B cell (primary cell): Measurements from ENCODE around the gene AMN1. TPM values are rescaled to one million over a fixed set of nuclear protein-coding genes. Genes with fewer than 3 reads are reported as not detected.

Source experiments
- ATAC-seq: fragments of 200-7000 bp; cut with Tn5 transposase; one replicate; pipeline ENCODE4 v1.10.0; 2021; ENCODE audit warnings: low read depth, mild to moderate bottlenecking, moderate number of reproducible peaks, moderate library complexity
- CTCF ChIA-PET: fragments of 350-600 bp; sonication (Branson Sonifier 250); formaldehyde crosslinking; loops from one replicate; lab custom pipeline; 2021; ENCODE audit warnings: antibody characterized with exemption, inconsistent platforms; lab: Charles Lee
- POLR2A ChIA-PET: fragments of 350-600 bp; sonication (Branson Sonifier 250); formaldehyde crosslinking; loops from one replicate; lab custom pipeline; 2021; ENCODE audit warnings: antibody characterized with exemption; lab: Charles Lee
- DNase-seq: peaks from one replicate; pipeline ENCODE4 v3.0.0; 2013
- H2AFZ ChIP-seq: 2 replicates; pipeline ENCODE4 v1.6.1; 2012; ENCODE audit warnings: mild to moderate bottlenecking, low read depth, low read length; ENCODE audit not compliant: insufficient read depth, poor library complexity, severe bottlenecking
- H3K27ac ChIP-seq, 2 donors: 1 replicate in 1 of 2; 2 replicates in 1 of 2; pipeline ENCODE4 v1.5.1; 2012 to 2013; ENCODE audit warnings: low read length in 2 of 2, mild to moderate bottlenecking in 2 of 2, moderate library complexity in 1 of 2
- H3K27me3 ChIP-seq, 4 experiments: fragments of 200-600 bp in 1 of 4; sonication (generic) in 1 of 4; replicated peaks in 1 of 4; 1 replicate in 2 of 4; 2 replicates in 2 of 4; pipeline versions ENCODE4 v1.6.1 to v1.7.0; 2013 to 2016; ENCODE audit warnings: low read length in 3 of 4, mild to moderate bottlenecking in 2 of 4, mixed read lengths in 1 of 4, moderate library complexity in 1 of 4; ENCODE audit not compliant: insufficient read depth in 4 of 4, control insufficient read depth in 3 of 4; ENCODE audit errors: control extremely low read depth in 1 of 4
- H3K36me3 ChIP-seq, 2 experiments: replicated peaks in 1 of 2; 1 replicate in 1 of 2; 2 replicates in 1 of 2; pipeline versions ENCODE4 v1.6.1 to v1.7.1; 2013; ENCODE audit warnings: low read length in 1 of 2; ENCODE audit not compliant: insufficient read depth in 2 of 2, control insufficient read depth in 1 of 2; ENCODE audit errors: control extremely low read depth in 1 of 2, extremely low read depth in 1 of 2
- H3K4me1 ChIP-seq, 2 donors: fragments of 200-600 bp in 1 of 2; sonication (generic) in 1 of 2; 1 replicate in 1 of 2; 2 replicates in 1 of 2; pipeline versions ENCODE4 v1.5.1 to v1.6.1; 2013 to 2017; ENCODE audit warnings: low read length in 2 of 2; ENCODE audit not compliant: control insufficient read depth in 2 of 2, insufficient read depth in 2 of 2
- H3K4me2 ChIP-seq: replicated peaks from 2 replicates; pipeline ENCODE3; 2012; ENCODE audit warnings: mild to moderate bottlenecking, low read depth, low read length; ENCODE audit not compliant: poor library complexity, severe bottlenecking
- H3K4me3 ChIP-seq, 5 experiments: fragments of 200-600 bp in 1 of 5; sonication (generic) in 1 of 5; 1 replicate in 3 of 5; 2 replicates in 2 of 5; pipeline versions ENCODE4 v1.5.1 to v1.7.0; 2011 to 2016; ENCODE audit warnings: low read length in 4 of 5, mild to moderate bottlenecking in 4 of 5, low read depth in 2 of 5, control low read depth in 1 of 5, moderate library complexity in 1 of 5; ENCODE audit not compliant: insufficient read depth in 1 of 5; ENCODE audit errors: control extremely low read depth in 1 of 5, extremely low read depth in 1 of 5
- H3K79me2 ChIP-seq: fragments of 200-600 bp; sonication (generic); one replicate; pipeline ENCODE4 v1.6.0; 2016; ENCODE audit warnings: low read length; ENCODE audit not compliant: control insufficient read depth, insufficient read depth
- H3K9ac ChIP-seq: fragments of 200-600 bp; sonication (generic); 2 replicates; pipeline ENCODE4 v1.6.1; 2017; ENCODE audit warnings: mild to moderate bottlenecking, low read length, moderate library complexity
- H3K9me3 ChIP-seq, 3 donors: one replicate each; pipeline versions ENCODE4 v1.6.1 to v1.7.1; 2013; ENCODE audit warnings: low read length in 2 of 3; ENCODE audit not compliant: control insufficient read depth in 2 of 3, insufficient read depth in 1 of 3; ENCODE audit errors: control extremely low read depth in 1 of 3
- H4K20me1 ChIP-seq: 2 replicates; pipeline ENCODE4 v1.6.0; 2012; ENCODE audit warnings: mild to moderate bottlenecking, low read length; ENCODE audit not compliant: insufficient read depth, control insufficient read depth, poor library complexity, severe bottlenecking
- H3K27ac Mint-ChIP-seq: one replicate; pipeline ENCODE4 v1.8.0; 2021; ENCODE audit warnings: mixed read lengths
- H3K27me3 Mint-ChIP-seq: one replicate; pipeline ENCODE4 v1.8.0; 2021; ENCODE audit warnings: mixed read lengths
- H3K4me1 Mint-ChIP-seq: one replicate; pipeline ENCODE4 v1.8.0; 2021; ENCODE audit warnings: mixed read lengths
- H3K4me3 Mint-ChIP-seq: one replicate; pipeline ENCODE4 v1.8.0; 2021; ENCODE audit warnings: mixed read lengths
- H3K9me3 Mint-ChIP-seq: one replicate; pipeline ENCODE4 v1.8.0; 2022; ENCODE audit warnings: mixed read lengths; ENCODE audit not compliant: insufficient read depth
- CTCF ChIP-seq: fragments of 200-600 bp; IDR thresholded peaks from one replicate; pipeline ENCODE4 v1.8.0; 2022; ENCODE audit warnings: antibody characterized with exemption, mild to moderate bottlenecking
- EZH2 ChIP-seq: IDR thresholded peaks from 2 replicates; pipeline ENCODE4 v1.6.1; 2012; ENCODE audit warnings: borderline replicate concordance, low read depth, mild to moderate bottlenecking, moderate library complexity, low read length; ENCODE audit not compliant: insufficient read depth, poor library complexity, severe bottlenecking
- WGBS: methylation state at CpG from one replicate; pipeline ENCODE4 v1.1.5; 2013; ENCODE audit warnings: missing lambda C conversion rate; ENCODE audit not compliant: insufficient coverage; 5-methylcytosine and 5-hydroxymethylcytosine counted together
- intact Hi-C: fragments of 100-400 bp; cut with micrococcal nuclease; formaldehyde crosslinking; loops from one replicate; pipeline ENCODE4 v1.10.0; 2022
- polyA plus RNA-seq: library from polyadenylated mRNA; depleted of rRNA; stranded (reverse); fragments of >200 nt; gene quantifications from 2 replicates; pipeline ENCODE4 v1.2.3, GENCODE V29; 2012
- total RNA-seq, 2 donors: library from RNA; stranded (reverse); fragments of 120-200 nt in 1 of 2; gene quantifications; 1 replicate in 1 of 2; 2 replicates in 1 of 2; pipeline versions ENCODE4 v1.2.3 to v1.2.4, GENCODE V29; 2013 to 2022

The AMN1 gene
- total and polyA plus RNA-seq, 2 donors (not counting 1 experiment from before 2014, with no cell fraction given), result 32.6 to 32.7 TPM

- no CpG with 5 or more reads among the region's 4 CpGs for WGBS
- Mint-ChIP-seq H3K4me3 (no peak overlapping the region), H3K9me3 (no peaks in the 10 kb centered on the region)
These were observed 95.4 kb downstream of the AMN1 start for GRCh38 chr12:31633464-31633863.

More at GRCh38 chr12:31633464-31633863, 95.4 kb downstream of the AMN1 start:
- no peak overlapping the region for H2AFZ ChIP-seq
- H3K79me2 ChIP-seq, result no peaks in the 10 kb centered on the region
- Mint-ChIP-seq H3K27me3 (no peaks in the 10 kb centered on the region), H3K4me1 (peaks cover 36% of the 10 kb centered on the region), H3K27ac (no peak overlapping the region)
- no peak overlapping the region for H3K27ac ChIP-seq
- CTCF ChIA-PET, result interaction anchor here (0.6 to 3.9 kb wide), 4 partner anchors 35 to 653 kb away, joined by 3 to 26 read pairs (median 4); no protein-coding TSS in a partner anchor
- ATAC-seq (no peak), DNase-seq (no peak)
- H4K20me1 ChIP-seq, result no peaks in the 10 kb centered on the region
- H3K4me2 ChIP-seq, result no peak overlapping the region
- peaks cover 0 to 2% (median 0%) of the 10 kb centered on the region in 3 donors for H3K9me3 ChIP-seq
- H3K4me1 ChIP-seq, result peaks cover 23 to 37% of the 10 kb centered on the region in 2 donors
- no peaks in the 10 kb centered on the region for H3K36me3 ChIP-seq
- no peak overlapping the region for H3K9ac ChIP-seq
- no peak overlapping the region for H3K4me3 ChIP-seq
- no peaks in the 10 kb centered on the region for H3K27me3 ChIP-seq
- TF ChIP-seq EZH2 (no peak), CTCF (no peak)
- intact Hi-C loops, result loop anchor here (10.0 kb wide), 1 partner anchor 89 kb away; no protein-coding TSS in a partner anchor
- POLR2A ChIA-PET, result no interaction called here
